IMR-90 (cell line): ENCODE data around the gene TMC1.

ENCODE experiments used
- CEBPB ChIP-seq: IDR thresholded peaks from 2 replicates; pipeline ENCODE4 v1.6.1; 2012; ENCODE audit warnings: low read depth, low read length, improper control_type of control experiment
- MXI1 ChIP-seq: IDR thresholded peaks from 2 replicates; pipeline ENCODE4 v1.6.1; 2012; ENCODE audit warnings: low read depth, mild to moderate bottlenecking, low read length, moderate library complexity, borderline replicate concordance
- POLR2A ChIP-seq: IDR thresholded peaks from 2 replicates; pipeline ENCODE4 v1.6.1; 2012; ENCODE audit warnings: mild to moderate bottlenecking, low read depth, low read length
- RCOR1 ChIP-seq: IDR thresholded peaks from 2 replicates; pipeline ENCODE4 v1.6.1; 2012; ENCODE audit warnings: mild to moderate bottlenecking, low read length, improper control_type of control experiment; ENCODE audit not compliant: insufficient replicate concordance
- RFX5 ChIP-seq: IDR thresholded peaks from 2 replicates; pipeline ENCODE4 v1.8.0; 2012; ENCODE audit warnings: low read depth, mild to moderate bottlenecking, low read length, moderate library complexity
- TF ChIP-seq, protein P1 (sequence below): conservative IDR thresholded peaks from 2 replicates; pipeline ENCODE4 v1.5.1; 2012; ENCODE audit warnings: mild to moderate bottlenecking, low read depth, low read length, improper control_type of control experiment
- TF ChIP-seq, protein P2 (sequence below): fragments of 150-350 bp; IDR thresholded peaks from 2 replicates; pipeline ENCODE4 v1.6.1; 2016; ENCODE audit warnings: low read depth, mild to moderate bottlenecking, low read length, moderate library complexity, borderline replicate concordance

DNA sequence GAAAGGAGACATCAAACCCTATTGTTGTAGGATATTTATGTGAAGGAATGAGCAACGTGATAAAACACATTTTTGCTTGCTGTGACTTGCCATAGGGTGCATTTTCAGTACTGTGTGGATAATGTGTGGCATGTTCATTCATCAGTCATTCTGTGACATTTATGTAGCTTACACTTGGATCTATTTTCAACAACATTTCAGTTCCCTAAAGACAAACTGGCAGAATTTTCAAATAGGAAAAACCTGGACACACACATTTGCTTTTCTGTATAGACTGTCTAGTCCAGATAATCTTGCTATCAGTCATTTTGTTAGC lies 127.7 kb downstream of the TMC1 start:
- TF ChIP-seq MXI1 = no peak
- TF ChIP-seq, protein P1, sequence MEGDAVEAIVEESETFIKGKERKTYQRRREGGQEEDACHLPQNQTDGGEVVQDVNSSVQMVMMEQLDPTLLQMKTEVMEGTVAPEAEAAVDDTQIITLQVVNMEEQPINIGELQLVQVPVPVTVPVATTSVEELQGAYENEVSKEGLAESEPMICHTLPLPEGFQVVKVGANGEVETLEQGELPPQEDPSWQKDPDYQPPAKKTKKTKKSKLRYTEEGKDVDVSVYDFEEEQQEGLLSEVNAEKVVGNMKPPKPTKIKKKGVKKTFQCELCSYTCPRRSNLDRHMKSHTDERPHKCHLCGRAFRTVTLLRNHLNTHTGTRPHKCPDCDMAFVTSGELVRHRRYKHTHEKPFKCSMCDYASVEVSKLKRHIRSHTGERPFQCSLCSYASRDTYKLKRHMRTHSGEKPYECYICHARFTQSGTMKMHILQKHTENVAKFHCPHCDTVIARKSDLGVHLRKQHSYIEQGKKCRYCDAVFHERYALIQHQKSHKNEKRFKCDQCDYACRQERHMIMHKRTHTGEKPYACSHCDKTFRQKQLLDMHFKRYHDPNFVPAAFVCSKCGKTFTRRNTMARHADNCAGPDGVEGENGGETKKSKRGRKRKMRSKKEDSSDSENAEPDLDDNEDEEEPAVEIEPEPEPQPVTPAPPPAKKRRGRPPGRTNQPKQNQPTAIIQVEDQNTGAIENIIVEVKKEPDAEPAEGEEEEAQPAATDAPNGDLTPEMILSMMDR = no peak
- TF ChIP-seq RCOR1 = no peak
- TF ChIP-seq POLR2A = no peak
- TF ChIP-seq CEBPB = no peak
- TF ChIP-seq, protein P2, sequence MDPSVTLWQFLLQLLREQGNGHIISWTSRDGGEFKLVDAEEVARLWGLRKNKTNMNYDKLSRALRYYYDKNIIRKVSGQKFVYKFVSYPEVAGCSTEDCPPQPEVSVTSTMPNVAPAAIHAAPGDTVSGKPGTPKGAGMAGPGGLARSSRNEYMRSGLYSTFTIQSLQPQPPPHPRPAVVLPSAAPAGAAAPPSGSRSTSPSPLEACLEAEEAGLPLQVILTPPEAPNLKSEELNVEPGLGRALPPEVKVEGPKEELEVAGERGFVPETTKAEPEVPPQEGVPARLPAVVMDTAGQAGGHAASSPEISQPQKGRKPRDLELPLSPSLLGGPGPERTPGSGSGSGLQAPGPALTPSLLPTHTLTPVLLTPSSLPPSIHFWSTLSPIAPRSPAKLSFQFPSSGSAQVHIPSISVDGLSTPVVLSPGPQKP = no peak
- TF ChIP-seq RFX5 = no peak
